ENCODE measurements around the gene TMEM236. TPM values are rescaled to one million over a fixed set of nuclear protein-coding genes. Genes with fewer than 3 reads are reported as not detected.
A peak's percentile ranks its signal among the peaks of the same experiment; 100 is the strongest.

The TMEM236 gene
- polyA plus RNA-seq, 1 donor (not counting 4 experiments of a cell fraction or from before 2014, with no cell fraction given): 0.13 TPM

- Histone ChIP-seq H3K27me3 (ENCODE audit: control insufficient read depth, extremely low read depth, insufficient read depth, low read length) (no peaks in the 10 kb centered on the region), H3K4me2 (ENCODE audit: control insufficient read depth, extremely low read depth, insufficient read depth, low read depth, low read length) (no peak overlapping the region), H3K9me1 (ENCODE audit: control insufficient read depth, extremely low read depth, insufficient read depth, low read length) (no peaks in the 10 kb centered on the region), H2AFZ (ENCODE audit: control insufficient read depth, low read length) (no peak overlapping the region), H4K20me1 (ENCODE audit: control insufficient read depth, extremely low read depth, insufficient read depth, low read length) (no peaks in the 10 kb centered on the region), H3K36me3 (ENCODE audit: control insufficient read depth in 2 of 2, extremely low read depth in 1 of 2, insufficient read depth in 2 of 2, low read length in 2 of 2) (peaks cover 16 to 22% of the 10 kb centered on the region in 2 experiments), H3K4me3 (ENCODE audit: control insufficient read depth in 2 of 3, extremely low read depth in 1 of 3, insufficient read depth in 2 of 3, low read depth in 1 of 3, low read length in 3 of 3) (no peak overlapping the region), H3K4me1 (ENCODE audit: control insufficient read depth, extremely low read depth, insufficient read depth, low read length) (no peaks in the 10 kb centered on the region), H3K27ac (ENCODE audit: control insufficient read depth, insufficient read depth, low read length) (no peak overlapping the region), H3K9ac (ENCODE audit: control insufficient read depth, extremely low read depth, insufficient read depth, low read length) (no peak overlapping the region), H3K9me3 (ENCODE audit: control insufficient read depth, low read depth, low read length) (no peaks in the 10 kb centered on the region), H3K79me2 (ENCODE audit: control insufficient read depth, insufficient read depth, low read length) (no peaks in the 10 kb centered on the region)
- DNase-seq (ENCODE audit: low read depth, low spot score): no peak
- FAIRE-seq: peak; percentile 17
- TF ChIP-seq CTCF (optimal IDR thresholded peaks at IDR 0.05 in 1 of 3, IDR thresholded peaks at IDR 0.05 in 1 of 3, conservative IDR thresholded peaks at IDR 0.05 in 1 of 3; ENCODE audit: extremely low read depth in 1 of 3, insufficient read depth in 2 of 3, low read length in 3 of 3) (no peak), EZH2 (IDR thresholded peaks at IDR 0.05; ENCODE audit: low read length) (no peak)
- dilution Hi-C loops (cut with MboI; ENCODE audit: extremely low pct_ligation_motif_present, low sequenced_read_pairs): no loop called here
Measured at GRCh38 chr10:17710181-17710580, 41.8 kb upstream of the TMEM236 start.

GRCh38 chr10:17712053-17712452 lies 39.9 kb upstream of the TMEM236 start:
- Histone ChIP-seq H3K27ac (ENCODE audit: control insufficient read depth, insufficient read depth, low read length) (no peak overlapping the region), H3K36me3 (ENCODE audit: control insufficient read depth in 2 of 2, extremely low read depth in 1 of 2, insufficient read depth in 2 of 2, low read length in 2 of 2) (peaks cover 14 to 16% of the 10 kb centered on the region in 2 experiments), H4K20me1 (ENCODE audit: control insufficient read depth, extremely low read depth, insufficient read depth, low read length) (no peaks in the 10 kb centered on the region), H3K79me2 (ENCODE audit: control insufficient read depth, insufficient read depth, low read length) (no peaks in the 10 kb centered on the region), H3K4me2 (ENCODE audit: control insufficient read depth, extremely low read depth, insufficient read depth, low read depth, low read length) (no peak overlapping the region), H3K9me3 (ENCODE audit: control insufficient read depth, low read depth, low read length) (no peaks in the 10 kb centered on the region), H3K9ac (ENCODE audit: control insufficient read depth, extremely low read depth, insufficient read depth, low read length) (no peak overlapping the region), H3K4me1 (ENCODE audit: control insufficient read depth, extremely low read depth, insufficient read depth, low read length) (no peaks in the 10 kb centered on the region), H2AFZ (ENCODE audit: control insufficient read depth, low read length) (no peak overlapping the region), H3K9me1 (ENCODE audit: control insufficient read depth, extremely low read depth, insufficient read depth, low read length) (no peaks in the 10 kb centered on the region), H3K27me3 (ENCODE audit: control insufficient read depth, extremely low read depth, insufficient read depth, low read length) (no peaks in the 10 kb centered on the region), H3K4me3 (ENCODE audit: control insufficient read depth in 2 of 3, extremely low read depth in 1 of 3, insufficient read depth in 2 of 3, low read depth in 1 of 3, low read length in 3 of 3) (no peak overlapping the region)
- no peak for DNase-seq (ENCODE audit: low read depth, low spot score)
- FAIRE-seq: no peak
- TF ChIP-seq EZH2 (IDR thresholded peaks at IDR 0.05; ENCODE audit: low read length) (no peak), CTCF (optimal IDR thresholded peaks at IDR 0.05 in 1 of 3, IDR thresholded peaks at IDR 0.05 in 1 of 3, conservative IDR thresholded peaks at IDR 0.05 in 1 of 3; ENCODE audit: extremely low read depth in 1 of 3, insufficient read depth in 2 of 3, low read length in 3 of 3) (no peak)
- dilution Hi-C loops (cut with MboI; ENCODE audit: extremely low pct_ligation_motif_present, low sequenced_read_pairs): no loop called here
